ENCODE results near the gene ACTR8. TPM values are rescaled to one million over a fixed set of nuclear protein-coding genes. Genes with fewer than 3 reads are reported as not detected.
"Not testable (repeated sequence)": the region's sequence is repeated elsewhere in the genome, so short reads cannot be mapped to it uniquely, and the experiment has no call there.

Gene ACTR8, protein sequence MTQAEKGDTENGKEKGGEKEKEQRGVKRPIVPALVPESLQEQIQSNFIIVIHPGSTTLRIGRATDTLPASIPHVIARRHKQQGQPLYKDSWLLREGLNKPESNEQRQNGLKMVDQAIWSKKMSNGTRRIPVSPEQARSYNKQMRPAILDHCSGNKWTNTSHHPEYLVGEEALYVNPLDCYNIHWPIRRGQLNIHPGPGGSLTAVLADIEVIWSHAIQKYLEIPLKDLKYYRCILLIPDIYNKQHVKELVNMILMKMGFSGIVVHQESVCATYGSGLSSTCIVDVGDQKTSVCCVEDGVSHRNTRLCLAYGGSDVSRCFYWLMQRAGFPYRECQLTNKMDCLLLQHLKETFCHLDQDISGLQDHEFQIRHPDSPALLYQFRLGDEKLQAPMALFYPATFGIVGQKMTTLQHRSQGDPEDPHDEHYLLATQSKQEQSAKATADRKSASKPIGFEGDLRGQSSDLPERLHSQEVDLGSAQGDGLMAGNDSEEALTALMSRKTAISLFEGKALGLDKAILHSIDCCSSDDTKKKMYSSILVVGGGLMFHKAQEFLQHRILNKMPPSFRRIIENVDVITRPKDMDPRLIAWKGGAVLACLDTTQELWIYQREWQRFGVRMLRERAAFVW
- 10 to 100 TPM; 28.4 to 30.8 TPM for total RNA-seq
- long read RNA-seq, transcript ACTR8-201 (13 exons, 3,629 nt) = major isoform, 21 of 27 reads
- long read RNA-seq, partial matches to known transcripts = 3 of 27 reads
- long read RNA-seq, other reads (novel, unspliced or antisense) = 3 of 27 reads

DNA sequence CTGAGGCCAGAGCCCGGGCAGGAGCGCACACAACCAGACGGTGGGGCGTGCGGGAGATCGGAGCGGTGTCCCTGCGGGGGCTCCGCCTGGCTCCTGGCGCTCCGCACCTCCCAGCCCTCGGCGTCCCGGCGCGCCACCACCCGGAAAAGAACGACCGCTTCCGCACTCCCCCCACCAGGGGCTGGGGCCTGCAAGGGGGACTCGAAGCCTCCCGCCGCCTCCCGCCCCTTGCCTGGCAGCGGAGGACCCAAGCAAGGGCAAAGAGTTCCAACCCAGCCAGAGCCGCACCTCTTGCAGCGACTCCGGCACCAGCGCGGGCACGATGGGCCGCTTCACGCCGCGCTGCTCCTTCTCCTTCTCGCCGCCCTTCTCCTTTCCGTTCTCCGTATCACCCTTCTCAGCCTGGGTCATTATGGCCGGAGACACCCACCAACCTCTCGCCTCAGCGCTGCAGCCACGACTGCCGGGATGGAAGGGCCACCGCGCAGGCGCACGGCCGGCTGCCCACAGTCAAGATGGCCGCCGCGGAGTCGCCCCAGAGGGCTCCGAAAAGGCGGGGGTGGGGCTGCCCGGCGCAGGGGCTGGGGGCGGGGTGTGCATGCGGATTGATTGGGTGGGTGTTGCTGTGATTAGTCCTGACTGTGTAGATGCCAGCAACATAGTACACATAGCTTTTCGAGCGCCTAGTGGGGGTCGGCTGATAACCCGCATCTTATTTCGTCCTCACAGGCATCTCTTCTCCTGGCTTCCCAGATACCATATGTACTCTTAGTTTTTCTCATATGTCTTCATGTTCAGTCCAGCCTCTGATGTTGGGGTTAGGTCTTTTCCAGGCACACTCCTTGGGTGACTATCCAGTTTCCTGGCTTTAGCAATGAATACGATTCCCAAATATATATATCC lies at the start of gene ACTR8:
Gene ACTR8, minus strand, starts transcription at position 462 of the 903 bp plus-strand sequence. Its CDS starts 51 bp downstream, at position 411.
- DNase-seq (peak; percentile 89), ATAC-seq (peak; percentile 97 to 98)
- intact Hi-C loops (cut with DNase I) = no loop called here

DNA sequence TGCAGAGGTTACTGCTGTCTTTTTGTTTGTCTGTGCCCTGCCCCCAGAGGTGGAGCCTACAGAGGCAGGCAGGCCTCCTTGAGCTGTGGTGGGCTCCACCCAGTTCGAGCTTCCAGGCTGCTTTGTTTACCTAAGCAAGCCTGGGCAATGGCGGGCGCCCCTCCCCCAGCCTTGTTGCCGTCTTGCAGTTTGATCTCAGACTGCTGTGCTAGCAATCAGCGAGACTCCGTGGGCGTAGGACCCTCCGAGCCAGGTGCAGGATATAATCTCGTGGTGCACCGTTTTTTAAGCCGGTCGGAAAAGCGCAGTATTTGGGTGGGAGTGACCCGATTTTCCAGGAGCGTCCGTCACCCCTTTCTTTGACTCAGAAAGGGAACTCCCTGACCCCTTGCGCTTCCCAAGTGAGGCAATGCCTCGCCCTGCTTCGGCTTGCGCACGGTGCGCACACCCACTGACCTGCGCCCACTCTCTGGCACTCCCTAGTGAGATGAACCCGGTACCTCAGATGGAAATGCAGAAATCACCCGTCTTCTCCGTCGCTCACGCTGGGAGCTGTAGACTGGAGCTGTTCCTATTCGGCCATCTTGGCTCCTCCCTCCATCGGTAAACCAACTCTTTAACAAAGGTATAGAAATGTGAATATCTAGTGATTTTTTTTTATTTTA lies 45.4 kb upstream of the ACTR8 start:
- ATAC-seq; DNase-seq; intact Hi-C loops (cut with DNase I): not testable (repeated sequence)

DNA sequence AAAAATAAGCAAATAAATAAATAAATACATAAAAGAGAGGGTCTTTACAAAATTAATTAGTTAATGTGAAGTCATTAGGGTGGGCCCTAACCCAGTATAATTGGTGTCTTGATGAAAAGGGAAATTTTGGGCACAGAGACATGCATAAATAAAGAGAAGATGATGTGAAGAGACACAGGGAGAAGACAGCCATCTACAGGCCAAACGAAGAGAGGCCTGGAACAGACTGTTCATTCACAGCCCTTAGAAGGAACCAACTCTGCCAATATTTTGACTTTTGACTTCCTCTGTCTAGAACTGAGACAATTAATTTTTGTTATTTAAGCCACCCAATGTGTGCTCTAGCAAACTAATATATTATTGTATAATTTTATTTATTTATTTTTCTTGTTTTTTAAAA lies 39.3 kb upstream of the ACTR8 start:
- intact Hi-C loops (cut with DNase I) = no loop called here
- no peak for ATAC-seq
- no peak for DNase-seq

DNA sequence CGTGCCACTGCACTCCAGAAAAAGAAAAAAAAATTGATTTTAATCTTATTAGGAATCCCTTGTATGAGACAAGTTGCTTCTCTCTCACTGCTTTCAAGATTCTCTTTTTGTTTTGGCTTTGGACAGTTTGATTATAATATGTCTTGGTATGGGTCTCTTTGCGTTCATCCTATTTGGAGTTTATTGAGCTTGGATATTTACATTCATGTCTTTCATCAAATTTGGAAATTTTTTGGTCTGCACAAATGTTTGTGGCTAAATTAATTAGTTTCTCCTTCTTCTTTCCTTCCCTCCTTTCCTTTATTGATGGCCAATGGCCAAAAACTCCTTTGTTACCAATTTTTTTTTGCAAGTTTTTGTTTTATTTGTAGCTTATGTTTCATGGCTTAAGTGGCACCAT lies 37.8 kb upstream of the ACTR8 start:
- no peak for ATAC-seq
- DNase-seq = no peak
- intact Hi-C loops (cut with DNase I) = no loop called here

DNA sequence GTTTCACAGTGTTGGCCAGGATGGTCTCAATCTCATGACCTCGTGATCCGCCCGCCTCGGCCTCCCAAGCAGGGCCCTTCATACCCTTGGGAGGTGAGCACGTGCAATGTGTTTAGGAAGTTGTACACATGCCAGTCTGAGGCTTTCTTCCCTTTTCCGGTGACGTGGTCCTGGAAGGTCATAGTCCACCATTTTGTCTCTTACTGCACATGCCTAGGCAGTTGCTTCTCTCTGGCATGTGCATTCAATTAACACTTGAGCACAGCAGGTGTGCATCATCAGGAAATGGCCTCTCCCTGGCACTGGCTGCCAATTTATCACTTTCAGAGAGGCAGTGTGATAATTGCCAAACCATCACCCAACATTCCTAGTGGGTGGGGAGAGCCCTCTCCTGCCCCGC lies 31.4 kb upstream of the ACTR8 start:
- no peak for DNase-seq
- no peak for ATAC-seq

DNA sequence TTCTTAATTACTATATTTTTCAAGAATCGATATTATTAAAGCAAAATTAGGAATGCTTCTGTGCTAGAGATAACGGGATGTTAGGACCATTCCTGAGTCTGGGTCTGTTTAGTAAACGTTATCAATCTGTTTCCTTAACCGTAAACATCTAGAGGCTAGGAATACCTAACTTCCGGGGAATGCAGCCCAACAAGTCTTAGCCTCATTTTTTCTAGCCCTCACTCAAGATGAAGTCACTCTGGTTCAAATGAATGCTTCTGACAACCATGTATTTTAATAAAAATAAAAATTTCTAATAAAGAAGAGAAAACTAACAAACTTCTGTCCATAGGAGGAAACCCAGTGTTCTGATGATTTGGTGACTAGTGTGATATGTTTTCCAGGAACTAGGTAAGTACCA lies 20.8 kb upstream of the ACTR8 start:
- no peak for ATAC-seq
- intact Hi-C loops (cut with DNase I) = no loop called here
- DNase-seq = no peak

More for the DNA sequence above, 31.4 kb upstream of the ACTR8 start:
- intact Hi-C loops (cut with DNase I) = no loop called here

DNA sequence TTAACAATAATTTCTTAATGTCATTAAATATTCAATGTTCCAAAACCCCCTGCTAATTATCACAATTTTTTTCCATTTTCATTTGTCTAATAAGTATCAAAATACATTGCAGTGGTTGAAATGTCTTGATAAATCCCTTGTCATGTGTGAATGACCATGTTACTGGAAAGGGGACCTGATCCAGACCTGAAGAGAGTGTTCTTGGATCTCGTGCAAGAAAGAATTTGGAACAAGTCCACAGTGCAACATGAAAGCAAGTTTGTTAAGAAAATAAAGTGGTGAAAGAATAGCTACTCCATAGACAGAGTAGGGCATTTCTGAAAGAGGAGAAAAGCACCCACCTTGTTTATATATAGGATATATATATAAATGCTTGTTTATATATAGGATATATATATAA lies 20.1 kb upstream of the ACTR8 start:
- DNase-seq (no peak), ATAC-seq (no peak)
- intact Hi-C loops (cut with DNase I) = no loop called here

DNA sequence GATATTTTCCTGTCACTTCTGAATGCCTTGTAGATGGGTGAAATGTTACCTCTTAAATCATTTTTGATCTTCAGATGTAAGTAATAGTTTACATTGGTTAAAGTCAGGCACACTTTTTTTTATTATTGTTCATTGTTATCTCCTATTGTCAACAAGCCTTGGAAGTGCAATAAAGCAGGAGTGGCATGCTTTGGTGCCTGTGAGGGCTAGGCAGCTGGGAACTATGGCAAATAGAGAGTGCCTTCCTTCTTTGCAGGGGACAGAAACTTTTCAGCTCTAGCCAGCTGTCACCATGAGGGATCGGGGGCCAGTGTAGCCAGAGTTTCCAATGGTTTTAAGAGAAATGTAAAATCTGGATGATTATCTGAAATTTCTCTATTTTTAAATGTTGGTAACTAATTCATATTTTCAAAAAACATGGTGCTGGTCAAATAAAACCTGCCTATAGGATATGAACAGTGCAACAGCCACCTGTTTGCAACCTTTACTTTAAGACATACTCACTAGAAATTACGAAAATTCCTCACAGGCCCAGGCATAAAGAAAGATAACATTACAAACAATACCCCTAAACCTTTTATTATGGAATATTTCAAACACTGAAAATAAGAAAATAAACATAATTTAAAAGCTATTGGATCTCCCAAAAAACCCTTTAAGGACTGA lies 18.8 kb upstream of the ACTR8 start:
- ATAC-seq (no peak), DNase-seq (no peak)
- intact Hi-C loops (cut with DNase I) = no loop called here

DNA sequence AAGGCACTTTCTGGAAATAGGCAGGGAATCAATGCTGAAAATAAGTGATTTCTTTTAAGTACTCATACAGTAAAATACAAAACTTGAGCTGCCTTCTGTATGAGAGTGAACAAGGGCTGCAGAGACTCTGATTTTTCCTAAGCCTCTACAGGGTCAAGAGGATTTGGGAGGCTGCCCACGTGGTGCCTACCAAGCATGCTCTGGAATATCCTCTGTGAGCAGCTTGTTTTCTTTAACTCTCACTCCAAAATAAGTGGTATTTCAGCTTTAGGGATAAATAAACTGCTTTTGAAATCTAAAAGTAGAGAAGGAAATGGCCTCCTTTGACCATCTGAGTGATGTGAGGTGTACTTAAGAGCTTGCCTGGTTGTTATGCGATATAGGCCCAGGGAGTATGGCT lies 17.8 kb upstream of the ACTR8 start:
- DNase-seq = no peak
- intact Hi-C loops (cut with DNase I) = no loop called here
- ATAC-seq = no peak

DNA sequence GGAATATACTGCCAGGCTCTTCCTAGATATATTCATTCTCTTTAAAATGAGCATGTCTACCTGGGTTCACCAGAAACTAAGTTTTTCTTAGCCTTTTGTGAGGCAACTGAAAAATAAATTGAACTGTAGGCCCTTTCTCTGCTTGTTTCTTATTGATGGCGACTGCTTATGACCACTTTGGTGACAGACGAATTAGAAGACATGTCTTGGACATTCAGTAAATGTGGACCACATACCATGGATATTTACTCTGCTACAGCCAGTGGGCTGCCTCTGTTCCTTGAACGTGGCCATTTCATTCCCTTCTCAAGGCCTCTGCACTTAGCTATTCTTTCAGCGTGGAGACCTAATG lies 10.3 kb upstream of the ACTR8 start:
- no peak for DNase-seq
- ATAC-seq = no peak
- intact Hi-C loops (cut with DNase I) = no loop called here

DNA sequence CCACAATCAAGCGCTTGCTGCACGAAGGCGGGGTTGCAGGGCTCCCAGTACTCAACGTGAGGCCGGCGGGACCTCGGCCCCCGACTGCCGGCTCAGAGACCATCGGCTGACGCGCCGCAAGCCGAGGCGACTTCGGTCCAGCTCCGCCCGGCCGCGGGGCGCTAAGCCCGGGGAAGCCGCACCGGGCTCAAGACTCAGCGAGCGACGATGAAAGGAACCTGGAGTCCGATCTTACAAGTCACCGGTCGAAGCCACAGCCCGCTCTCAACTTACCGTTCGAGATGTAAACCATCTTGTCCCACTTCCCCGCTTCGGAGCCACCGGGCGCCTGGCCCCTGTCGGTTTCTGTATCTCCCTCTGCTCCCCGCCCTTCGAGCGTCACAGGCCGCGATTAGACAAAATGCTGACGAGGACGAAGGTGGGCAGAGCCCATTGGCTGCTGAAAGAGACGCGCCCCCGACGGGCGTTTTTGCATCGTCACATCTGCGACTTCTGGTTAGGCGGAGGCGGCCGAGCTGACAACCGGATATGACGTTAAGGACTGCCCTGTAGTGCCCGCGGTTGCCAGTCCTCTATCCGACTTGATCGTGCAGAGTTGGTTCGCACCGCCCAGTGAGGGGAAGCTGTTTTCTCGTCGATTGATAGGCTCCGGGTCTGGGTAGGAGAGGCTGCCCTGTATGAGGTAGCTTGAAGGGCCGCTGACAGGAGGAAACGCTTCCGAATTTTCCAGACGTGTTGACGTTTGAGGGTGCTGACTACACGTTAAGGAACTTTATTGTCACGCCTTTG lies 9.7 kb upstream of the ACTR8 start, which contains the start of gene SELENOK:
Gene SELENOK, minus strand, starts transcription at position 363 of the 789 bp plus-strand sequence.
- intact Hi-C loops (cut with DNase I) = no loop called here
- peak; percentile 98 for ATAC-seq
- DNase-seq = peak; percentile 99

DNA sequence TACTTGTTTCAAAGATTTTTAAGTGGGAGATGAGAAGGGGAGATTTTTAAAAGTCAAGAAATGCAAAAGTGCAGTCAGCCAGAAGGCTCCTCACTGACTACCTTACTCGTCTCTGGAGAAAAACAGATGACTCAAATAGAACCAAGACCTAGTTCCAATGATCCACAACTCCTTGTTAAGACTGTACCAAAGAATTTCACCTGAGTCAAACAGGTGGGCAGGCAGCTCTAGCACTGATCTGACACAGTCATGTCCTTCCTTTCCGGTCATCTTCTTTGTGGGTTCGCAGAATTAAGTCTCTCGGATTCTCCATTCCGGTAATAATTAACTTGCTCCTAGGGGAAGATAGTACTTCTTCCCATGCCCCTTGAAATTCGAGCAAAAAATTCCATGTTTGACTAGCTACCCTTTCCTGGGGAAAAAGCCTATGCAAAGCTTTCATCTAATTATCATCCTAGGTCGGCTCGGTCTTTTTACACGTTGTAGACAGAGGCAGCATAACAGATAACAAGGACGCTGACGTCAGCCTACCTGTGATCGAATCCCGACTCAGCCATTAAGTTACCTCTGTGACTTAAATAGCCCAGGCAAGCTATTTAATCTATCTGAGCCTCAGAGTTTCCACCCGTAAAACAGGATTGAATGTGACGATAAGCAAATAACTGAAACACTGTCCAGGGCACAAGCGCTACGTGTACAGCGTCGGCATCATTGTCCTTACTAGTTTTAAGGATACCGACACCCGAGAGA lies 8.9 kb upstream of the ACTR8 start:
- intact Hi-C loops (cut with DNase I) = no loop called here
- DNase-seq = no peak
- ATAC-seq = peak in 1 of 2 donors; percentile 29

DNA sequence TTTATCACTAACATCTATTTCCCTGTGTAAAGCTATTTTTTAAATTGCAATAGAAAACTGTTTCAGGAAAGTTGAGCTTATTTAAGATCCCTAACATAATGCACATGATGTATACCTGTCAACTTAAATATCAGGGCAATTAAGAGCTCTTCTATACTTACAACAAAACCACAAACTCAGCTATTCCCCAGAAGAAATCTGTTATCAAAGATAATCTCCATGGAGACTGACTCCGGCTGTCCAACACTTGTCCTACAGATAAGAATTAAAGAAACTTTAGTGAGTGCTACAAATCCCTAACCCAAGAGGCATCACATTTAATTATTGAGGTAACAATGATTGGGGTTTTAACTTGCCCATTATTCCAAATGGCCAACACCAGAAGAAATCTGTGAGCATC lies 6.3 kb upstream of the ACTR8 start:
- DNase-seq (no peak), ATAC-seq (no peak)
- intact Hi-C loops (cut with DNase I) = no loop called here

DNA sequence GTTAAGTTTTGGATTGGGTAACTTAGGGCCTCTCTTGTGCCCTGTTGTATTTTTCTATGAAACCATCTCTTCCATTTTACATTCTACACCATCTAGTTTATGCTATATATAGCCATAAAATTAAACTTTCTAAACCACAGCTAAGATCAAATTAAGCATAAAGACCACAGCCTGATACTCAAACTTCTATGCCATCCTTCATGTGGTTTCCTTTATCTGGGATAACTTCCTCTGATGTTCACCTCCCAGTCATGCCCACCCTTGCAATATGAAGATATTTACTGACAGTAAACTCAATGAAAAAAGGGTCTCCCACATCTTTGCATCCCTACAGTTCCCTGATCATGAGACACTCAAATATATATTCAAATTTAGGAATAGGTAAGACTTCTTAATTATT lies 5.5 kb upstream of the ACTR8 start:
- intact Hi-C loops (cut with DNase I) = no loop called here
- ATAC-seq (no peak), DNase-seq (no peak)

DNA sequence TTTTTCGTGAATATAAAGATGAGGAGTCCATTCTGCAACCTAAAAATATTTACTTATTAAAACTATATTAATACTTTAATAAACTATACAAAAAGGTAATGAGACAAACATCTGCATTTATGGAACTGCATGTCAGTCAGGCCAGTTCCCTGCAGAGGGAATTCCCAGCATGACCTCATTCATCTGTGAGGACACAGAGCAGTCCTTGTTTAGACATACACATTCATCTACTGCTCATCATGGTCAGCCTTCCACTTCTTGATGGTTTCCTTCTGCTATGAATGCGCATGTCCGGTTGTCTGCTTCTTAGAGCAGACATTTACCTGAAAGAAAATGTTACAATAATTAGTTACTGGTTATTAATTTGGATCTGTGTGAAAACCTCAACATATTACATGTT lies 3.3 kb upstream of the ACTR8 start:
- no peak for DNase-seq
- no peak for ATAC-seq
- intact Hi-C loops (cut with DNase I) = no loop called here

DNA sequence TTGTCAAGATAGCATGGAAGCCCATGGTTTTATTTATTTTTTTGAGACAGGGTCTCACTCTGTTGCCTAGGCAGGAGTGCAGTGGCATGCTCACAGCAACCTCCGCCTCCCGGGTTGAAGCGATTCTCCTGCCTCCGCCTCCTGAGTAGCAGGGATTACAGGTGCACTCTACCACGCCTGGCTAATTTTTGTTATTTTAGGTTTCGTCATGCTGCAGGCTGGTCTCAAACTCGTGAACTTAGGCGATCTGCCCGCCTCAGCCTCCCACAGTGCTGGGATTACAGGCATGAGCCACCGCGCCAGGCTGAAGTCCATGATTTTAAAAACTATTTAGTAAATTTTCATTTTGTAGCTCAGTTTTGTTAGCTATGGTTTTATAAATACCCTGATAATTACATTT lies 2.7 kb upstream of the ACTR8 start:
- ATAC-seq = no peak
- intact Hi-C loops (cut with DNase I) = no loop called here
- DNase-seq = no peak

DNA sequence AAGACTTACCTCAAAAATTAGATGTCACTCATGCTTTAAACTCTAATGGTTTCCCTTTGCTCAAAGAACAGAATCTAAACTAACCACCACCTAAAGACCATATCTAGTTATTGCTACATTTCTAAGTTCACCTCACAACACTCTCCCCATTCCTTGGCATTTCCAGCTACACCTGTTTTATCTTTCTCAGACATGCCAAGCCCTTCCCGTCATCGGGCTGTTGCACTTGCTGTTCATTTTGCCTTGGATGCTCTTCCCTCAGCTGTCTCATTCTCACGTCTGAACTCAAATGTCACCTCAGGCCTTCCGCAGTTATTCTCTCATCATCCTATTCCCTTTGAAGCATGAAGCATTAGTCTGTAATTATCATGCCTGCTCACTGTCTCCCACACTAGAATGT lies 1.1 kb upstream of the ACTR8 start:
- no peak for ATAC-seq
- no peak for DNase-seq
- intact Hi-C loops (cut with DNase I) = no loop called here

Data from left cardiac atrium (tissue), 4 donors.